Ishikawa (cell line): ENCODE measurements around the gene SBK1.

Source experiments
- CEBPB ChIP-seq: IDR thresholded peaks from 2 replicates; pipeline ENCODE4 v1.6.1; 2012
- CREB1 ChIP-seq: IDR thresholded peaks from 2 replicates; pipeline ENCODE4 v1.6.1; 2012; ENCODE audit warnings: low read depth
- EGR1 ChIP-seq: IDR thresholded peaks from 2 replicates; pipeline ENCODE4 v1.6.1; 2012
- EP300 ChIP-seq: IDR thresholded peaks from 2 replicates; pipeline ENCODE4 v1.6.1; 2012; ENCODE audit warnings: borderline replicate concordance
- FOXM1 ChIP-seq: IDR thresholded peaks from 2 replicates; pipeline ENCODE4 v1.6.1; 2012; ENCODE audit warnings: low read depth, borderline replicate concordance
- MAX ChIP-seq: IDR thresholded peaks from 2 replicates; pipeline ENCODE4 v1.6.1; 2012
- NFIC ChIP-seq: IDR thresholded peaks from 2 replicates; pipeline ENCODE4 v1.6.1; 2012
- RAD21 ChIP-seq: IDR thresholded peaks from 2 replicates; pipeline ENCODE4 v1.6.1; 2012; ENCODE audit warnings: low read depth
- REST ChIP-seq: IDR thresholded peaks from 2 replicates; pipeline ENCODE4 v1.6.1; 2012; ENCODE audit warnings: low read depth, mild to moderate bottlenecking
- TAF1 ChIP-seq: IDR thresholded peaks from 2 replicates; pipeline ENCODE4 v1.6.1; 2012; ENCODE audit warnings: low read depth, mild to moderate bottlenecking
- TCF12 ChIP-seq: IDR thresholded peaks from 2 replicates; pipeline ENCODE4 v1.6.1; 2012; ENCODE audit warnings: low read depth
- TEAD4 ChIP-seq: IDR thresholded peaks from 2 replicates; pipeline ENCODE4 v1.6.1; 2012
- YY1 ChIP-seq: IDR thresholded peaks from 2 replicates; pipeline ENCODE4 v1.6.1; 2012; ENCODE audit warnings: low read depth
- ZBTB7A ChIP-seq: IDR thresholded peaks from 2 replicates; pipeline ENCODE4 v1.6.1; 2012; ENCODE audit warnings: low read depth
- TF ChIP-seq, protein P1 (sequence below): IDR thresholded peaks from 2 replicates; pipeline ENCODE4 v1.6.1; 2012

Gene SBK1

GRCh38 chr16:28309811-28310311 is 17.5 kb downstream of the SBK1 start:
- TF ChIP-seq ZBTB7A (no peak), MAX (no peak), TEAD4 (no peak), REST (no peak), EP300 (no peak), EGR1 (no peak), CREB1 (no peak), CEBPB (no peak)
- TF ChIP-seq, protein P1, sequence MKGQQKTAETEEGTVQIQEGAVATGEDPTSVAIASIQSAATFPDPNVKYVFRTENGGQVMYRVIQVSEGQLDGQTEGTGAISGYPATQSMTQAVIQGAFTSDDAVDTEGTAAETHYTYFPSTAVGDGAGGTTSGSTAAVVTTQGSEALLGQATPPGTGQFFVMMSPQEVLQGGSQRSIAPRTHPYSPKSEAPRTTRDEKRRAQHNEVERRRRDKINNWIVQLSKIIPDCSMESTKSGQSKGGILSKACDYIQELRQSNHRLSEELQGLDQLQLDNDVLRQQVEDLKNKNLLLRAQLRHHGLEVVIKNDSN: no peak

GRCh38 chr16:28310796-28311195 is 18.5 kb downstream of the SBK1 start:
- TF ChIP-seq EGR1 (no peak), TEAD4 (no peak), EP300 (no peak)

- TF ChIP-seq CREB1 (no peak), RAD21 (no peak), FOXM1 (no peak), TCF12 (no peak), REST (no peak), ZBTB7A (no peak), EGR1 (no peak), NFIC (no peak), TEAD4 (no peak), EP300 (no peak), CEBPB (no peak)
Measured at GRCh38 chr16:28311413-28311812, 19.1 kb downstream of the SBK1 start.

DNA sequence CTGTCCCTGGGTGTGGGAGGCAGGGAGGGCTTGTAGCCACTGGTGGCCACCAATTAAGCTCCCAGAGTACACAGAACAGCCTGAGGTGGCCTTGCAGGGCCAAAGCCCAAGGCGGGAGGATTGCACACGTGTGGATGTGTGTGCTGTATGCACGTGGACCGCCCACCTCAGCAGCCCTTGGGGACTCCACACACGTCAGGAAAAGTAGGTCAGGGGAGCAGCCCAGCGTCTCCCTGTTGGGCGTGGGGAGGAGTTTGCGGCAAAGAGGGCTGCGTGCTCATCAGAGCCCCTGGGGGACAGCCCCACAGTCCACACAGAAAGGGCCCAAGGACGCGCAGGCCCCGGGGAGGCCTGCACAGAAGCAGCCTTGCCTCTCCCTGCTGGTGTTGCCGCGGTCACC is 19.6 kb downstream of the SBK1 start:
- TF ChIP-seq NFIC (no peak), RAD21 (no peak), EP300 (no peak), FOXM1 (no peak), TAF1 (no peak), CREB1 (no peak), ZBTB7A (no peak), CEBPB (no peak), TCF12 (no peak), MAX (no peak), TEAD4 (no peak), REST (no peak), EGR1 (no peak), YY1 (no peak)
- TF ChIP-seq, protein P1: no peak

DNA sequence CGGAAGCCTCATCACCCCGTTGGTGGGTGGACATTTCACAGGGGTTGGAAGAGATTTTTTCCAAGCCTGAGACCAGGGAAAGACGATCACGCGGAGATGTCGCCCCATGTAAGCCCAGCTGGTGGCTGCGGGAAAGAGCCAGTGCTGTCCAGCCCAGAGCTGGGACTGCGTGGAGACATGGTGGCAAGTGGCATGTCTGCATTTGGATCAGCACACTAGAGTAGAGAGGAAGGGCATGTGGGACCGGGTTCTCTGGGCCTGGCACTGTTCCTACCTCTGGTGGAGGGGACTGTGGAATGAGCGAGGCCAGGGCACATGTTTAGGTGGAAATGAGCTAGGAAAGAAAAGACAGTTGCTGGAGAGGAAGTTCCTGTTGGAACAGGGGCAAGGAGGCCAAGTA is 20.0 kb downstream of the SBK1 start:
- TF ChIP-seq NFIC (no peak), TAF1 (no peak), CREB1 (no peak), EP300 (no peak), CEBPB (no peak), ZBTB7A (no peak), TCF12 (no peak)
